B cell (primary cell): ENCODE measurements around the gene ITPR3. TPM values are rescaled to one million over a fixed set of nuclear protein-coding genes. Genes with fewer than 3 reads are reported as not detected.

Experiments used
- ATAC-seq: fragments of 200-7000 bp; cut with Tn5 transposase; one replicate; pipeline ENCODE4 v1.10.0; 2021; ENCODE audit warnings: low read depth, mild to moderate bottlenecking, moderate number of reproducible peaks, moderate library complexity
- CTCF ChIA-PET: fragments of 350-600 bp; sonication (Branson Sonifier 250); formaldehyde crosslinking; loops from one replicate; lab custom pipeline; 2021; ENCODE audit warnings: antibody characterized with exemption, inconsistent platforms; lab: Charles Lee
- POLR2A ChIA-PET: fragments of 350-600 bp; sonication (Branson Sonifier 250); formaldehyde crosslinking; loops from one replicate; lab custom pipeline; 2021; ENCODE audit warnings: antibody characterized with exemption; lab: Charles Lee
- DNase-seq: peaks from one replicate; pipeline ENCODE4 v3.0.0; 2013
- H2AFZ ChIP-seq: 2 replicates; pipeline ENCODE4 v1.6.1; 2012; ENCODE audit warnings: mild to moderate bottlenecking, low read depth, low read length; ENCODE audit not compliant: insufficient read depth, poor library complexity, severe bottlenecking
- H3K27ac ChIP-seq, 2 donors: 1 replicate in 1 of 2; 2 replicates in 1 of 2; pipeline ENCODE4 v1.5.1; 2012 to 2013; ENCODE audit warnings: low read length in 2 of 2, mild to moderate bottlenecking in 2 of 2, moderate library complexity in 1 of 2
- H3K27me3 ChIP-seq, 4 experiments: fragments of 200-600 bp in 1 of 4; sonication (generic) in 1 of 4; replicated peaks in 1 of 4; 1 replicate in 2 of 4; 2 replicates in 2 of 4; pipeline versions ENCODE4 v1.6.1 to v1.7.0; 2013 to 2016; ENCODE audit warnings: low read length in 3 of 4, mild to moderate bottlenecking in 2 of 4, mixed read lengths in 1 of 4, moderate library complexity in 1 of 4; ENCODE audit not compliant: insufficient read depth in 4 of 4, control insufficient read depth in 3 of 4; ENCODE audit errors: control extremely low read depth in 1 of 4
- H3K36me3 ChIP-seq, 2 experiments: replicated peaks in 1 of 2; 1 replicate in 1 of 2; 2 replicates in 1 of 2; pipeline versions ENCODE4 v1.6.1 to v1.7.1; 2013; ENCODE audit warnings: low read length in 1 of 2; ENCODE audit not compliant: insufficient read depth in 2 of 2, control insufficient read depth in 1 of 2; ENCODE audit errors: control extremely low read depth in 1 of 2, extremely low read depth in 1 of 2
- H3K4me1 ChIP-seq, 2 donors: fragments of 200-600 bp in 1 of 2; sonication (generic) in 1 of 2; 1 replicate in 1 of 2; 2 replicates in 1 of 2; pipeline versions ENCODE4 v1.5.1 to v1.6.1; 2013 to 2017; ENCODE audit warnings: low read length in 2 of 2; ENCODE audit not compliant: control insufficient read depth in 2 of 2, insufficient read depth in 2 of 2
- H3K4me2 ChIP-seq: replicated peaks from 2 replicates; pipeline ENCODE3; 2012; ENCODE audit warnings: mild to moderate bottlenecking, low read depth, low read length; ENCODE audit not compliant: poor library complexity, severe bottlenecking
- H3K4me3 ChIP-seq, 5 experiments: fragments of 200-600 bp in 1 of 5; sonication (generic) in 1 of 5; 1 replicate in 3 of 5; 2 replicates in 2 of 5; pipeline versions ENCODE4 v1.5.1 to v1.7.0; 2011 to 2016; ENCODE audit warnings: low read length in 4 of 5, mild to moderate bottlenecking in 4 of 5, low read depth in 2 of 5, control low read depth in 1 of 5, moderate library complexity in 1 of 5; ENCODE audit not compliant: insufficient read depth in 1 of 5; ENCODE audit errors: control extremely low read depth in 1 of 5, extremely low read depth in 1 of 5
- H3K79me2 ChIP-seq: fragments of 200-600 bp; sonication (generic); one replicate; pipeline ENCODE4 v1.6.0; 2016; ENCODE audit warnings: low read length; ENCODE audit not compliant: control insufficient read depth, insufficient read depth
- H3K9ac ChIP-seq: fragments of 200-600 bp; sonication (generic); 2 replicates; pipeline ENCODE4 v1.6.1; 2017; ENCODE audit warnings: mild to moderate bottlenecking, low read length, moderate library complexity
- H3K9me3 ChIP-seq, 3 donors: one replicate each; pipeline versions ENCODE4 v1.6.1 to v1.7.1; 2013; ENCODE audit warnings: low read length in 2 of 3; ENCODE audit not compliant: control insufficient read depth in 2 of 3, insufficient read depth in 1 of 3; ENCODE audit errors: control extremely low read depth in 1 of 3
- H4K20me1 ChIP-seq: 2 replicates; pipeline ENCODE4 v1.6.0; 2012; ENCODE audit warnings: mild to moderate bottlenecking, low read length; ENCODE audit not compliant: insufficient read depth, control insufficient read depth, poor library complexity, severe bottlenecking
- H3K27ac Mint-ChIP-seq: one replicate; pipeline ENCODE4 v1.8.0; 2021; ENCODE audit warnings: mixed read lengths
- H3K27me3 Mint-ChIP-seq: one replicate; pipeline ENCODE4 v1.8.0; 2021; ENCODE audit warnings: mixed read lengths
- H3K4me1 Mint-ChIP-seq: one replicate; pipeline ENCODE4 v1.8.0; 2021; ENCODE audit warnings: mixed read lengths
- H3K4me3 Mint-ChIP-seq: one replicate; pipeline ENCODE4 v1.8.0; 2021; ENCODE audit warnings: mixed read lengths
- H3K9me3 Mint-ChIP-seq: one replicate; pipeline ENCODE4 v1.8.0; 2022; ENCODE audit warnings: mixed read lengths; ENCODE audit not compliant: insufficient read depth
- CTCF ChIP-seq: fragments of 200-600 bp; IDR thresholded peaks from one replicate; pipeline ENCODE4 v1.8.0; 2022; ENCODE audit warnings: antibody characterized with exemption, mild to moderate bottlenecking
- EZH2 ChIP-seq: IDR thresholded peaks from 2 replicates; pipeline ENCODE4 v1.6.1; 2012; ENCODE audit warnings: borderline replicate concordance, low read depth, mild to moderate bottlenecking, moderate library complexity, low read length; ENCODE audit not compliant: insufficient read depth, poor library complexity, severe bottlenecking
- WGBS: methylation state at CpG from one replicate; pipeline ENCODE4 v1.1.5; 2013; ENCODE audit warnings: missing lambda C conversion rate; ENCODE audit not compliant: insufficient coverage; 5-methylcytosine and 5-hydroxymethylcytosine counted together
- intact Hi-C: fragments of 100-400 bp; cut with micrococcal nuclease; formaldehyde crosslinking; loops from one replicate; pipeline ENCODE4 v1.10.0; 2022
- polyA plus RNA-seq: library from polyadenylated mRNA; depleted of rRNA; stranded (reverse); fragments of >200 nt; gene quantifications from 2 replicates; pipeline ENCODE4 v1.2.3, GENCODE V29; 2012
- total RNA-seq, 2 donors: library from RNA; stranded (reverse); fragments of 120-200 nt in 1 of 2; gene quantifications; 1 replicate in 1 of 2; 2 replicates in 1 of 2; pipeline versions ENCODE4 v1.2.3 to v1.2.4, GENCODE V29; 2013 to 2022

ITPR3 gene
- total and polyA plus RNA-seq, 2 donors (not counting 1 experiment from before 2014, with no cell fraction given), result 61.9 to 67.6 TPM

- intact Hi-C loops, result loop anchor here (1.0 to 5.0 kb wide), 3 partner anchors 9 to 308 kb away; partner anchors contain the start of genes RPS18, VPS52 and ZBTB9
These were observed 41.1 kb upstream of the ITPR3 start, which contains the start of gene BAK1 for GRCh38 chr6:33579828-33580714. Gene BAK1 (minus strand): TSS chr6:33580276. CDS start chr6:33577604, 2,672 bp downstream.

More at GRCh38 chr6:33579828-33580714, 41.1 kb upstream of the ITPR3 start, which contains the start of gene BAK1:
- TF ChIP-seq EZH2 (no peak), CTCF (peak; percentile 56)
- CTCF ChIA-PET, result interaction anchor here (0.9 to 15.7 kb wide), 14 partner anchors 9 to 190 kb away, joined by 3 to 213 read pairs (median 4); partner anchors contain the start of genes ITPR3, UQCC2 and ZBTB9
- 0% methylated on average over 13 of the region's 24 CpGs for WGBS
- H3K27ac ChIP-seq, result peak within 1 kb of the TSS; percentile 73 to 89
- no peaks in the 10 kb centered on the region for H3K27me3 ChIP-seq
- Mint-ChIP-seq H3K9me3 (no peaks in the 10 kb centered on the region), H3K4me1 (peaks cover 35% of the 10 kb centered on the region), H3K27me3 (no peaks in the 10 kb centered on the region), H3K4me3 (peak within 1 kb of the TSS; percentile 95), H3K27ac (peak within 1 kb of the TSS; percentile 95)
- POLR2A ChIA-PET, result interaction anchor here (0.6 to 2.7 kb wide), 6 partner anchors 9 to 263 kb away, joined by 3 to 17 read pairs (median 4); partner anchors contain the start of genes CUTA, ITPR3 and PHF1
- ATAC-seq (peak; percentile 98), DNase-seq (peak; percentile 89)
- peak within 1 kb of the TSS; percentile 89 for H3K9ac ChIP-seq
- H3K36me3 ChIP-seq, result peaks cover 0 to 25% of the 10 kb centered on the region in 2 experiments
- peaks cover 35% of the 10 kb centered on the region for H3K79me2 ChIP-seq
- H4K20me1 ChIP-seq, result peaks cover 7% of the 10 kb centered on the region
- H3K9me3 ChIP-seq, result no peaks in the 10 kb centered on the region
- H2AFZ ChIP-seq, result peak within 1 kb of the TSS; percentile 79
- H3K4me1 ChIP-seq, result peaks cover 23 to 39% of the 10 kb centered on the region in 2 donors
- H3K4me2 ChIP-seq, result peak within 1 kb of the TSS; percentile 77
- H3K4me3 ChIP-seq, result peak within 1 kb of the TSS; percentile 65 to 87 (median 71)
